Peyer's patch (tissue), 4 donors: ENCODE results near the gene ZBTB18. TPM values are rescaled to one million over a fixed set of nuclear protein-coding genes. Genes with fewer than 3 reads are reported as not detected.
A peak's percentile ranks its signal among the peaks of the same experiment; 100 is the strongest.
"Not testable (repeated sequence)": the region's sequence is repeated elsewhere in the genome, so short reads cannot be mapped to it uniquely, and the experiment has no call there.

Source experiments
- DNase-seq, 3 donors: peaks; one replicate each; pipeline ENCODE4 v3.0.0-alpha.2; 2017 to 2019
- H3K27ac ChIP-seq, 4 donors: fragments of 200-600 bp; sonication (generic); one replicate each; pipeline ENCODE4 v1.5.1; 2016 to 2019
- H3K27me3 ChIP-seq, 2 donors: fragments of 200-600 bp; sonication (generic); one replicate each; pipeline ENCODE4 v1.5.1; 2019
- H3K36me3 ChIP-seq, 3 donors: fragments of 200-600 bp; sonication (generic); one replicate each; pipeline ENCODE4 v1.5.1; 2016 to 2019
- H3K4me1 ChIP-seq, 4 donors: fragments of 200-600 bp; sonication (generic); one replicate each; pipeline ENCODE4 v1.5.1; 2016 to 2019
- H3K4me3 ChIP-seq, 4 donors: fragments of 200-600 bp; sonication (generic); 1 replicate in 3 of 4; 2 replicates in 1 of 4; pipeline ENCODE4 v1.5.1; 2016 to 2019; ENCODE audit warnings: mild to moderate bottlenecking in 1 of 4
- H3K9me3 ChIP-seq, 4 donors: fragments of 200-600 bp; sonication (generic); one replicate each; pipeline ENCODE4 v1.5.1; 2016 to 2019; ENCODE audit warnings: mild to moderate bottlenecking in 1 of 4
- POLR2A ChIP-seq, 2 donors: fragments of 450-650 bp; IDR thresholded peaks; one replicate each; pipeline ENCODE4 v1.5.1; 2017; ENCODE audit warnings: antibody characterized with exemption in 2 of 2, mild to moderate bottlenecking in 2 of 2, moderate library complexity in 2 of 2
- total RNA-seq, 4 donors: library from RNA; depleted of rRNA; stranded (reverse); fragments of >200 nt; gene quantifications; one replicate each; pipeline ENCODE4 v1.1.0, GENCODE V29; 2016
- TF ChIP-seq, protein P1 (sequence below), 6 experiments: fragments of 450-650 bp in 4 of 6; fragments of 200-600 bp in 2 of 6; sonication (generic) in 1 of 6; IDR thresholded peaks; one replicate each; pipeline ENCODE4 v1.5.1; 2017 to 2019; ENCODE audit warnings: antibody characterized with exemption in 6 of 6, mild to moderate bottlenecking in 3 of 6, moderate library complexity in 1 of 6

The ZBTB18 gene
- total RNA-seq, 4 donors from 2014 or later, result 17.3 to 31.4 (median 22.5) TPM

DNA sequence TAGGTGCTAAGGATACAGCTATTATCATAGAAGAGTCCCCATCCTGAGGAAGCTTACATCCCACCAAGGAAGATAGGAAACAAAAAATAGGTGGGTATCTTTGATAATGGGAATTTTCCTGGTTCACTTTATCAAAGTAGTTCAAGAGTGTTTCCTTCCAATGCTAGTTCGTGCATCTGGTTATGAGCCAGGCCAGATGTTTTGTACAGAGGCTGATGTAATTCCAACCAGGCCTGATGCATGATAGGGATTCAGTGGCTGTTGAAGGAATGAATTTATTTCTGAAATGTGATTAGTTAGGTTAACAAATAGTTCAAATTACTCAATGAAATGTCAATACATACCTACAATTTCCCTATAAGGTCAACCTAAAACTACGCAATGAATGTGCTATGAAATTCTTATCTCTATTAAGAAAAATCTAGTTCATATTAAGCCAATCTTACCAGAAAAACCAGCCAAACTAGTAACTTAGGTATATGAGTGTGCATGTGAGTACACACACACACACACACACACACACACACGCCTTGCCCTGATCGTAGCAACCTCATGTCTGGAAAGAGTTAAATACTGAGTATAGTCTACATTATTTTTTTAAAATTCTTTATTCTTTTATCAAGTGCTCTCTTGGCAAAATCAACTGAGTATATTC lies 9.5 kb upstream of the ZBTB18 start:
- Histone ChIP-seq H3K27ac (no peak overlapping the region), H3K4me1 (peaks cover 0 to under 1% (median 0%) of the 10 kb centered on the region in 4 donors), H3K9me3 (no peaks in the 10 kb centered on the region), H3K27me3 (no peaks in the 10 kb centered on the region), H3K36me3 (no peaks in the 10 kb centered on the region), H3K4me3 (no peak overlapping the region)
- no peak for TF ChIP-seq POLR2A (IDR thresholded peaks at IDR 0.05)
- TF ChIP-seq, protein P1, sequence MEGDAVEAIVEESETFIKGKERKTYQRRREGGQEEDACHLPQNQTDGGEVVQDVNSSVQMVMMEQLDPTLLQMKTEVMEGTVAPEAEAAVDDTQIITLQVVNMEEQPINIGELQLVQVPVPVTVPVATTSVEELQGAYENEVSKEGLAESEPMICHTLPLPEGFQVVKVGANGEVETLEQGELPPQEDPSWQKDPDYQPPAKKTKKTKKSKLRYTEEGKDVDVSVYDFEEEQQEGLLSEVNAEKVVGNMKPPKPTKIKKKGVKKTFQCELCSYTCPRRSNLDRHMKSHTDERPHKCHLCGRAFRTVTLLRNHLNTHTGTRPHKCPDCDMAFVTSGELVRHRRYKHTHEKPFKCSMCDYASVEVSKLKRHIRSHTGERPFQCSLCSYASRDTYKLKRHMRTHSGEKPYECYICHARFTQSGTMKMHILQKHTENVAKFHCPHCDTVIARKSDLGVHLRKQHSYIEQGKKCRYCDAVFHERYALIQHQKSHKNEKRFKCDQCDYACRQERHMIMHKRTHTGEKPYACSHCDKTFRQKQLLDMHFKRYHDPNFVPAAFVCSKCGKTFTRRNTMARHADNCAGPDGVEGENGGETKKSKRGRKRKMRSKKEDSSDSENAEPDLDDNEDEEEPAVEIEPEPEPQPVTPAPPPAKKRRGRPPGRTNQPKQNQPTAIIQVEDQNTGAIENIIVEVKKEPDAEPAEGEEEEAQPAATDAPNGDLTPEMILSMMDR (IDR thresholded peaks at IDR 0.05), result no peak
- no peak for DNase-seq

DNA sequence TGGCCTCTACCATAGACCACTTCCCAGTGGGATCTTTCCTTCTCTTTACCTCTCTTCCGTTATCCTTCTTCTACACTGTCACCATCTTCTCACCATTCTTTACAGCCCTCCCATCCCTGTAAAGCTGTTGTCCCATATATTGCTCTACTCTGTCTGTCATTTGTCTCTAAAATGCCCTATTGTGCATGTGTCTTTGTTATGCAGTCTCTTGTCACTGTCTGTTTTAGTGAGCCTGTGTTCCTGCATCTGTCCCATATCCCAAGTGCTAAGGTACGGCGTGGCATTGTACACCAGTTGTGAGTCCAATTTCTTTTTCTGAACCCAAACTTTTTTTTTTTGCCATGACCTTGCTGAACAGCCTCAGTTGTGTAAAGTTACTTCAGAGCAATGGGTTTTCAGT lies 8.8 kb upstream of the ZBTB18 start:
- TF ChIP-seq, protein P1 (IDR thresholded peaks at IDR 0.05), result no peak
- TF ChIP-seq POLR2A (IDR thresholded peaks at IDR 0.05), result no peak
- Histone ChIP-seq H3K36me3 (no peaks in the 10 kb centered on the region), H3K27me3 (no peaks in the 10 kb centered on the region), H3K9me3 (no peaks in the 10 kb centered on the region), H3K27ac (no peak overlapping the region), H3K4me1 (peaks cover 0 to 5% (median 0%) of the 10 kb centered on the region in 4 donors), H3K4me3 (no peak overlapping the region)
- DNase-seq, result no peak

DNA sequence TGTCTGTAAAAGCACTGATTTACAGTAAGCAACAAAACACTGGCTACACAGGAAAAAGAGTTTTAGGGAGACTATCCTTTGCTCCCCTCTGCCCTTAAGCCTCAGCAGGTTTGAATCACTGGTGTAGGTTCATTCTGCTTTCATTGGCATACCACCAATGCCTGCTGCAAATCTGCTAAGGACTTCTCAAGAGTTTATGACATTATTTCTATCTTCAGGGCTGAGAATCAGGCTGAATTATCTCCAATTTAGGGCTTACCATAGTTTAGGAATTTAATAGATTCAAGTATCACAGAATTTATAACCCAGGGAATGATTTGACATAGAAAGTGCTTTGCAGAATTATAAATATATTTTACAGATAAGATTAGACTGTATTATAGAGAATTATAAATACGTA lies 6.7 kb upstream of the ZBTB18 start:
- no peak overlapping the region for H3K4me3 ChIP-seq
- no peaks in the 10 kb centered on the region for H3K9me3 ChIP-seq
- TF ChIP-seq, protein P1 (IDR thresholded peaks at IDR 0.05), result no peak
- TF ChIP-seq POLR2A (IDR thresholded peaks at IDR 0.05), result no peak
- peaks cover 0 to 5% (median 0%) of the 10 kb centered on the region in 4 donors for H3K4me1 ChIP-seq
- DNase-seq, result no peak
- no peaks in the 10 kb centered on the region for H3K27me3 ChIP-seq
- H3K27ac ChIP-seq, result no peak overlapping the region
- H3K36me3 ChIP-seq, result no peaks in the 10 kb centered on the region

DNA sequence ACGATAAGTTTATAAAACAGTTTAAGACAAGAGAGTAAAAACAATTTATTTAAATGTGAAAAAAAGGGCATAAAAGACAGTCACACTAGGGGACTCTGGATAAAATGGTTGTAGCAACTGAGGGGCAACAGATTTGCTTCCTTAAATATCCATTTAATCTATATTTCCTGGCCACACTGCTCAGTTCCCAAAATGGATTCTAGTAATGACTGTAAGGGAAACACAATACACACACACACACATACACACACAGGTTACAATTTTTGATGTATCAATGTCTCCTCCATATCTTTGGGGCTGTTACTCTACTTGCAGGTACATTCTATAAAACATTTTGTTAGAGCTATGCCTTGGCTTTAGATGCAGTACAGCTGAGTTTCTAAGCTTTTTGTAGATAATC lies 4.8 kb upstream of the ZBTB18 start:
- Histone ChIP-seq H3K4me1 (peaks cover 0 to 13% (median 5%) of the 10 kb centered on the region in 4 donors), H3K27ac (peak overlapping the region in 3 of 4 donors; percentile 99 to 100 (median 100))
- not testable (repeated sequence) for H3K4me3 ChIP-seq, DNase-seq, H3K27me3 ChIP-seq, H3K36me3 ChIP-seq, H3K9me3 ChIP-seq

DNA sequence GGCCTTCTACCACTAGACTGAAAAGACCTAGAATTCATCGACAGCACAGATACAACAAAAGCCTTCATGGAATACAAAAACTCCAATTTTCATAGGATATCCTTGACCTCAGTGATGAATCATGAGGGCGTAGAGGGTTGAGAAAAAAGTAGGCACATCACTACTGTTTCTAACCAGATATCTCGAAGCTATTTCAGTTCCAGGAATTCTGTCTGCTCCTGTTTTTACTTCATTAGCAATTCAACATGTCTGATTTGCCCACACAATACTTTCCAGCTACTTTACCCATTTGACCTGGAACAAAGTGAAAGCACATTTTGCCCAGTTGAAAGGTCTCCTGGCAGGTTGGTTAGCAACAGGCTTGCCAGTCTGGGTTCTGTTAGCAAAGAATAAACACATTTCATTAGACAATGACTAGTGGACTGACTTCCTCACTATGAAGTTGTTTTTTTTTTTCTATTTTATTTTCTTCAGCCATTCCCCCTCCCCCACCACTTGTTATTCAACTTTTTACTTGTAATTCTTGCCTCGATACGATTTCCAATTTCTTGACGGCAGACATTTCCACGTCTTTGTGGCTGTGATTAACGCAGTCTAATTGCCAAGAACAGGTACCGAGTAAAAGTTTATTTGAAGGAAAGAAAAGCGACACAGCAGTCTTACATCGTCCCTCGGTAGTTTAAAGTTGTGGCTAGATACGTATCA lies 4.0 kb upstream of the ZBTB18 start:
- Histone ChIP-seq H3K4me1 (peaks cover 0 to 20% (median 9%) of the 10 kb centered on the region in 4 donors), H3K27ac (peak overlapping the region; percentile 96 to 100 (median 100)), H3K36me3 (no peaks in the 10 kb centered on the region), H3K27me3 (no peaks in the 10 kb centered on the region), H3K4me3 (peak overlapping the region; percentile 65 to 97 (median 92)), H3K9me3 (no peaks in the 10 kb centered on the region)
- TF ChIP-seq, protein P1 (IDR thresholded peaks at IDR 0.05), result no peak
- TF ChIP-seq POLR2A (IDR thresholded peaks at IDR 0.05), result no peak
- no peak for DNase-seq

DNA sequence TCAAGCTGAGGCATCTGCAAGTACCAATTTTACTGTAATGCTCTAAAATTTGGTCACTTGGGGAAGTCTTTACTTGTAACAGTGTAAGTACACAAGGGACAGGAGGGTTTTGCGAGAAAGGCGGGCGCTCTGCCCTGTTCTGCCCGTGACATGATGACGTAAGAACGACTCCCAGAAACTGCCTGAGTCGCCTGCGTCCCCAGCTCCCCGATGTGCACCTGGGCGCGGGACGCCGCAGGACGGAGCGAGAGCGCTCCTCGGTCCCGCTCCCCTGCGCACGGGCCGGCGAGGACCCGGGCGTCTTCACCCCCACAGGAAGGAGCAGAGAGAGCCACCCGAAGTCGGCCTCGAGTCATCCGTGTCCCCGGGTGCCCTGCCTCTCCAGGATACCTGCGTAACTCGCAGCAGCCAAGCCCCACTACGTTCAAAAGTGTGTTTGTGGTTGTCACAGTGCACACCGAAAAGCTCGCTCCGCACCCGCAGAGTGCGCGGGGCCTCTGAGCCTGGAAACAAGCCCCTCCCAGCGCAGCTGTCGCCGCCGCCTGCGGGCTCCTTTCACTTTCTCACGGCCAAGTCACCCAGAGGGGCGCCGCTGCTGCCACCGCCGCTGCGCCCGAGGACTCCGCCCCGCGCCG lies 3.3 kb upstream of the ZBTB18 start:
- peak overlapping the region; percentile 96 to 100 (median 100) for H3K27ac ChIP-seq
- H3K27me3 ChIP-seq, result no peaks in the 10 kb centered on the region
- peak overlapping the region; percentile 65 to 97 (median 92) for H3K4me3 ChIP-seq
- peak; percentile 97 to 98 for TF ChIP-seq POLR2A (IDR thresholded peaks at IDR 0.05)
- TF ChIP-seq, protein P1 (IDR thresholded peaks at IDR 0.05), result no peak
- peaks cover 0 to 26% (median 12%) of the 10 kb centered on the region in 4 donors for H3K4me1 ChIP-seq
- no peaks in the 10 kb centered on the region for H3K36me3 ChIP-seq
- H3K9me3 ChIP-seq, result no peaks in the 10 kb centered on the region
- DNase-seq, result peak in 2 of 3 donors; percentile 82 to 92
